Liver (tissue), 9 donors: ENCODE measurements around the gene UNC13A. TPM values are rescaled to one million over a fixed set of nuclear protein-coding genes. Genes with fewer than 3 reads are reported as not detected.
"Not testable (repeated sequence)": the region's sequence is repeated elsewhere in the genome, so short reads cannot be mapped to it uniquely, and the experiment has no call there.

Experiments
- DNase-seq: peaks from one replicate; pipeline ENCODE4 v3.0.0-alpha.2; 2017; ENCODE audit warnings: low spot score
- H3K27ac ChIP-seq, 2 donors: one replicate each; pipeline ENCODE4 v1.7.0; 2013; ENCODE audit warnings: inconsistent platforms in 2 of 2, low read length in 2 of 2, control low read depth in 1 of 2, low read depth in 1 of 2, mild to moderate bottlenecking in 1 of 2
- H3K27me3 ChIP-seq, 4 donors: one replicate each; pipeline versions ENCODE4 v1.6.1 to v1.7.0; 2013; ENCODE audit warnings: low read length in 3 of 4, inconsistent platforms in 1 of 4, mild to moderate bottlenecking in 1 of 4, moderate library complexity in 1 of 4; ENCODE audit not compliant: control insufficient read depth in 4 of 4, insufficient read depth in 4 of 4
- H3K36me3 ChIP-seq, 4 donors: one replicate each; pipeline versions ENCODE4 v1.6.1 to v1.7.0; 2013; ENCODE audit warnings: low read length in 3 of 4, mild to moderate bottlenecking in 3 of 4, low read depth in 1 of 4, moderate library complexity in 1 of 4; ENCODE audit not compliant: control insufficient read depth in 4 of 4, insufficient read depth in 3 of 4
- H3K4me1 ChIP-seq, 4 donors: one replicate each; pipeline versions ENCODE4 v1.6.1 to v1.7.0; 2013; ENCODE audit warnings: low read length in 3 of 4, mild to moderate bottlenecking in 3 of 4, moderate library complexity in 1 of 4; ENCODE audit not compliant: control insufficient read depth in 4 of 4, insufficient read depth in 4 of 4
- H3K4me3 ChIP-seq, 3 donors: one replicate each; pipeline versions ENCODE4 v1.6.1 to v1.7.0; 2013; ENCODE audit warnings: low read length in 3 of 3, control low read depth in 1 of 3, low read depth in 1 of 3, mild to moderate bottlenecking in 1 of 3
- H3K9ac ChIP-seq, 2 donors: one replicate each; pipeline ENCODE4 v1.7.0; 2013; ENCODE audit warnings: low read length in 2 of 2, mild to moderate bottlenecking in 2 of 2, moderate library complexity in 2 of 2, control low read depth in 1 of 2, low read depth in 1 of 2
- H3K9me3 ChIP-seq, 4 donors: one replicate each; pipeline versions ENCODE4 v1.6.1 to v1.7.0; 2013; ENCODE audit warnings: low read length in 3 of 4; ENCODE audit not compliant: control insufficient read depth in 4 of 4
- FOXA1 ChIP-seq: IDR thresholded peaks from 2 replicates; pipeline ENCODE4 v1.6.1; 2016; ENCODE audit warnings: antibody characterized with exemption
- GABPA ChIP-seq, 2 donors: IDR thresholded peaks in 1 of 2; conservative IDR thresholded peaks in 1 of 2; 2 replicates each; pipeline ENCODE4 v1.6.1; 2016; ENCODE audit warnings: antibody characterized with exemption in 2 of 2, mild to moderate bottlenecking in 1 of 2, moderate library complexity in 1 of 2
- HNF4A ChIP-seq, 2 donors: conservative IDR thresholded peaks; 2 replicates each; pipeline ENCODE4 v1.6.1; 2016; ENCODE audit warnings: antibody characterized with exemption in 2 of 2, mild to moderate bottlenecking in 2 of 2
- HNF4G ChIP-seq: IDR thresholded peaks from 2 replicates; pipeline ENCODE4 v1.6.1; 2016; ENCODE audit warnings: antibody characterized with exemption
- NR2F2 ChIP-seq: IDR thresholded peaks from 2 replicates; pipeline ENCODE4 v1.6.1; 2016; ENCODE audit warnings: antibody characterized with exemption
- RAD21 ChIP-seq, 2 donors: IDR thresholded peaks; 2 replicates each; pipeline ENCODE4 v1.6.1; 2016; ENCODE audit warnings: antibody characterized with exemption in 2 of 2, mild to moderate bottlenecking in 2 of 2
- RXRA ChIP-seq, 2 donors: IDR thresholded peaks; 2 replicates each; pipeline ENCODE4 v1.6.1; 2017 to 2018; ENCODE audit warnings: antibody characterized with exemption in 2 of 2, mild to moderate bottlenecking in 1 of 2
- SP1 ChIP-seq: IDR thresholded peaks from 2 replicates; pipeline ENCODE4 v1.6.1; 2018; ENCODE audit warnings: antibody characterized with exemption, mild to moderate bottlenecking
- TAF1 ChIP-seq: conservative IDR thresholded peaks from 2 replicates; pipeline ENCODE4 v1.6.1; 2016; ENCODE audit warnings: antibody characterized with exemption, mild to moderate bottlenecking
- ZBTB33 ChIP-seq: IDR thresholded peaks from 2 replicates; pipeline ENCODE4 v1.6.1; 2016; ENCODE audit warnings: antibody characterized with exemption
- WGBS: extraction: QIAGEN DNeasy Blood & Tissue Kit; methylation state at CpG from one replicate; pipeline ENCODE4 v1.1.7; 2013; 5-methylcytosine and 5-hydroxymethylcytosine counted together
- polyA plus RNA-seq, 2 donors: library from polyadenylated mRNA; stranded (reverse) in 1 of 2; unstranded in 1 of 2; fragments of 200-250 nt in 1 of 2; fragments of >200 nt in 1 of 2; fragmentation: Nextera tagmentation in 1 of 2; extraction: Ambion mirVana in 1 of 2; gene quantifications; one replicate each; pipeline versions ENCODE4 v1.2.1 to v1.2.3, GENCODE V29; 2013 to 2015
- total RNA-seq, 2 donors: library from RNA; depleted of rRNA; stranded (reverse); fragments of >200 nt; gene quantifications; one replicate each; pipeline ENCODE4 v1.2.3, GENCODE V29; 2014
- TF ChIP-seq, protein P1 (sequence below): IDR thresholded peaks from 2 replicates; pipeline ENCODE4 v1.6.1; 2016; ENCODE audit warnings: antibody characterized with exemption
- TF ChIP-seq, protein P2 (sequence below): IDR thresholded peaks from 2 replicates; pipeline ENCODE4 v1.6.1; 2016; ENCODE audit warnings: antibody characterized with exemption
- donor health status: healthy.
- donor health status: healthy.
- donor health status: healthy.
- donor health status: healthy.
- donor health status: healthy.

The UNC13A gene
- total and polyA plus RNA-seq, 4 donors: under 0.01 to 0.01 TPM; not detected in 2

- no peaks in the 10 kb centered on the region for H3K27me3 ChIP-seq
- H3K27ac ChIP-seq: peak overlapping the region in 1 of 2 donors; percentile 27
- TF ChIP-seq, protein P1, sequence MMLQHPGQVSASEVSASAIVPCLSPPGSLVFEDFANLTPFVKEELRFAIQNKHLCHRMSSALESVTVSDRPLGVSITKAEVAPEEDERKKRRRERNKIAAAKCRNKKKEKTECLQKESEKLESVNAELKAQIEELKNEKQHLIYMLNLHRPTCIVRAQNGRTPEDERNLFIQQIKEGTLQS: no peak
- TF ChIP-seq RXRA (IDR thresholded peaks at IDR 0.05): no peak
- TF ChIP-seq ZBTB33: no peak
- 14% methylated on average over 19 of the region's 19 CpGs for WGBS
- H3K9ac ChIP-seq: no peak overlapping the region
- H3K9me3 ChIP-seq: no peaks in the 10 kb centered on the region
- no peak for DNase-seq
- peak overlapping the region in 1 of 3 donors; percentile 97 for H3K4me3 ChIP-seq
- H3K4me1 ChIP-seq: peaks cover 4 to 16% (median 9%) of the 10 kb centered on the region in 4 donors
- H3K36me3 ChIP-seq: peaks cover 0 to 7% (median 2%) of the 10 kb centered on the region in 4 donors
Measured at GRCh38 chr19:17554968-17555479, 133.1 kb downstream of the UNC13A start.

GRCh38 chr19:17553256-17553655, 134.9 kb downstream of the UNC13A start:
- WGBS: 41% methylated on average over 7 of the region's 7 CpGs

GRCh38 chr19:17552735-17553134, 135.4 kb downstream of the UNC13A start:
- not testable (repeated sequence) for H3K9ac ChIP-seq, DNase-seq, H3K27ac ChIP-seq, H3K36me3 ChIP-seq, H3K27me3 ChIP-seq, H3K9me3 ChIP-seq, H3K4me3 ChIP-seq
- peaks cover 4 to 16% (median 9%) of the 10 kb centered on the region in 4 donors for H3K4me1 ChIP-seq
- WGBS: 98% methylated on average over 4 of the region's 4 CpGs

More at GRCh38 chr19:17553256-17553655, 134.9 kb downstream of the UNC13A start:
- H3K36me3 ChIP-seq: no peaks in the 10 kb centered on the region
- H3K4me3 ChIP-seq: no peak overlapping the region
- no peak for DNase-seq
- H3K9me3 ChIP-seq: no peaks in the 10 kb centered on the region
- TF ChIP-seq, protein P2, sequence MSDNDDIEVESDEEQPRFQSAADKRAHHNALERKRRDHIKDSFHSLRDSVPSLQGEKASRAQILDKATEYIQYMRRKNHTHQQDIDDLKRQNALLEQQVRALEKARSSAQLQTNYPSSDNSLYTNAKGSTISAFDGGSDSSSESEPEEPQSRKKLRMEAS: peak; percentile 17
- peak; percentile 13 to 16 for TF ChIP-seq RXRA (IDR thresholded peaks at IDR 0.05)
- TF ChIP-seq ZBTB33: peak; percentile 41
- TF ChIP-seq FOXA1: no peak
- TF ChIP-seq GABPA (IDR thresholded peaks at IDR 0.05 in 1 of 2, conservative IDR thresholded peaks at IDR 0.05 in 1 of 2): peak in 1 of 2 donors; percentile 23
- TF ChIP-seq HNF4A (conservative IDR thresholded peaks at IDR 0.05): no peak
- peak in 1 of 2 donors; percentile 22 for TF ChIP-seq RAD21 (IDR thresholded peaks at IDR 0.05)
- TF ChIP-seq TAF1: no peak
- TF ChIP-seq SP1: peak; percentile 45
- TF ChIP-seq HNF4G: no peak
- peak; percentile 94 for TF ChIP-seq NR2F2
- H3K9ac ChIP-seq: no peak overlapping the region
- H3K4me1 ChIP-seq: peaks cover 4 to 16% (median 9%) of the 10 kb centered on the region in 4 donors
- no peaks in the 10 kb centered on the region for H3K27me3 ChIP-seq
- H3K27ac ChIP-seq: peak overlapping the region in 1 of 2 donors; percentile 1

Other genes starting within 250 kb of the UNC13A start
- under 1 TPM; 0.08 to 0.14 TPM for gene TMEM221, start 239.7 kb downstream of the UNC13A start, total RNA-seq
- gene TMEM221, start 239.7 kb downstream of the UNC13A start, polyA plus RNA-seq: under 1 TPM; 0.06 to 0.15 TPM
- gene NXNL1, start 227.4 kb downstream of the UNC13A start, total RNA-seq: not detected
- not detected for gene NXNL1, start 227.4 kb downstream of the UNC13A start, polyA plus RNA-seq
- gene SLC27A1, start 217.8 kb downstream of the UNC13A start, total RNA-seq: 1 to 10 TPM; 3.5 to 7.4 TPM
- 1 to 10 TPM; 2.4 to 4.4 TPM for gene SLC27A1, start 217.8 kb downstream of the UNC13A start, polyA plus RNA-seq
- gene PGLS, start 176.7 kb downstream of the UNC13A start, total RNA-seq: 10 to 100 TPM; 16.9 to 25.7 TPM
- 10 to 100 TPM; 32.8 to 62.2 TPM for gene PGLS, start 176.7 kb downstream of the UNC13A start, polyA plus RNA-seq
- 10 to 100 TPM; 22.4 to 32.2 TPM for gene COLGALT1, start 132.7 kb downstream of the UNC13A start, total RNA-seq
- 10 to 100 TPM; 14.4 to 22.5 TPM for gene COLGALT1, start 132.7 kb downstream of the UNC13A start, polyA plus RNA-seq
- gene MAP1S, start 31.1 kb upstream of the UNC13A start, total RNA-seq: 10 to 100 TPM in 1 of 2 donors, 1 to 10 TPM in 1; 8.2 to 20.3 TPM
- 10 to 100 TPM in 1 of 2 donors, 1 to 10 TPM in 1; 8.2 to 12.9 TPM for gene MAP1S, start 31.1 kb upstream of the UNC13A start, polyA plus RNA-seq
- gene FCHO1, start 63.1 kb upstream of the UNC13A start, total RNA-seq: 1 to 10 TPM; 2.1 to 2.8 TPM
- 1 to 10 TPM in 1 of 2 donors, under 1 TPM in 1; 0.69 to 1.3 TPM for gene FCHO1, start 63.1 kb upstream of the UNC13A start, polyA plus RNA-seq
- 1 to 10 TPM in 1 of 2 donors, under 1 TPM in 1; 0.14 to 1.0 TPM for gene B3GNT3, start 106.8 kb upstream of the UNC13A start, total RNA-seq
- gene B3GNT3, start 106.8 kb upstream of the UNC13A start, polyA plus RNA-seq: 1 to 10 TPM; 1.1 to 2.1 TPM
- gene INSL3, start 133.2 kb upstream of the UNC13A start, total RNA-seq: not detected
- under 1 TPM in 1 of 2 donors, not detected in 1; 0.22 TPM for gene INSL3, start 133.2 kb upstream of the UNC13A start, polyA plus RNA-seq
- 1 to 10 TPM; 4.4 to 7.1 TPM for gene JAK3, start 159.6 kb upstream of the UNC13A start, total RNA-seq
- gene JAK3, start 159.6 kb upstream of the UNC13A start, polyA plus RNA-seq: 1 to 10 TPM in 1 of 2 donors, under 1 TPM in 1; 0.87 to 1.7 TPM
- 100 to 1,000 TPM; 452 to 468 TPM for gene RPL18A, start 171.6 kb upstream of the UNC13A start, total RNA-seq
- gene RPL18A, start 171.6 kb upstream of the UNC13A start, polyA plus RNA-seq: 100 to 1,000 TPM; 487 to 870 TPM
- gene SLC5A5, start 183.6 kb upstream of the UNC13A start, total RNA-seq: under 1 TPM in 1 of 2 donors, not detected in 1; 0.09 TPM
- not detected for gene SLC5A5, start 183.6 kb upstream of the UNC13A start, polyA plus RNA-seq
- gene CCDC124, start 244.7 kb upstream of the UNC13A start, total RNA-seq: 10 to 100 TPM; 15.8 to 21.1 TPM
- gene CCDC124, start 244.7 kb upstream of the UNC13A start, polyA plus RNA-seq: 10 to 100 TPM; 43.0 to 59.3 TPM